Ascending aorta (tissue), 2 donors: ENCODE measurements around the gene TRAPPC5. TPM values are rescaled to one million over a fixed set of nuclear protein-coding genes. Genes with fewer than 3 reads are reported as not detected.

Experiments
- DNase-seq, 2 donors: peaks; one replicate each; pipeline ENCODE4 v3.0.0-alpha.2; 2019; ENCODE audit warnings: low spot score in 2 of 2
- H3K27ac ChIP-seq, 2 donors: fragments of 200-600 bp; sonication (generic); one replicate each; pipeline ENCODE4 v1.5.1; 2016 to 2017; ENCODE audit warnings: mild to moderate bottlenecking in 1 of 2
- H3K27me3 ChIP-seq: fragments of 200-600 bp; sonication (generic); one replicate; pipeline ENCODE4 v1.5.1; 2017
- H3K36me3 ChIP-seq, 2 donors: fragments of 200-600 bp; sonication (generic); one replicate each; pipeline ENCODE4 v1.5.1; 2016
- H3K4me1 ChIP-seq, 2 donors: fragments of 200-600 bp; sonication (generic); one replicate each; pipeline ENCODE4 v1.5.1; 2016 to 2017; ENCODE audit warnings: mild to moderate bottlenecking in 1 of 2
- H3K4me3 ChIP-seq, 2 donors: fragments of 200-600 bp; sonication (generic); one replicate each; pipeline ENCODE4 v1.5.1; 2016 to 2017; ENCODE audit warnings: mild to moderate bottlenecking in 1 of 2
- H3K9me3 ChIP-seq, 2 donors: fragments of 200-600 bp; sonication (generic); one replicate each; pipeline ENCODE4 v1.5.1; 2016
- intact Hi-C: fragments of 100-400 bp; cut with DNase I; formaldehyde crosslinking; loops from one replicate; pipeline ENCODE4 v1.15.1; 2023
- total RNA-seq: library from RNA; depleted of rRNA; stranded (reverse); fragments of >200 nt; gene quantifications from one replicate; pipeline ENCODE4 v1.1.0, GENCODE V29; 2016
- TF ChIP-seq, protein P1 (sequence below), 3 experiments: fragments of 200-600 bp in 2 of 3; fragments of 450-650 bp in 1 of 3; sonication (generic) in 2 of 3; IDR thresholded peaks; one replicate each; pipeline ENCODE4 v1.5.1; 2016 to 2019; ENCODE audit warnings: antibody characterized with exemption in 3 of 3, mild to moderate bottlenecking in 1 of 3, moderate library complexity in 1 of 3

Gene TRAPPC5
- total RNA-seq, 1 donor from 2014 or later = 166 TPM

GRCh38 chr19:7657131-7657751 lies 23.4 kb upstream of the TRAPPC5 start:
- H3K9me3 ChIP-seq = no peaks in the 10 kb centered on the region
- peaks cover 0 to 1% of the 10 kb centered on the region in 2 donors for H3K4me1 ChIP-seq
- intact Hi-C loops = no loop called here
- H3K36me3 ChIP-seq = no peaks in the 10 kb centered on the region
- no peak for DNase-seq
- H3K27me3 ChIP-seq = no peaks in the 10 kb centered on the region
- no peak overlapping the region for H3K4me3 ChIP-seq
- no peak overlapping the region for H3K27ac ChIP-seq
- TF ChIP-seq, protein P1, sequence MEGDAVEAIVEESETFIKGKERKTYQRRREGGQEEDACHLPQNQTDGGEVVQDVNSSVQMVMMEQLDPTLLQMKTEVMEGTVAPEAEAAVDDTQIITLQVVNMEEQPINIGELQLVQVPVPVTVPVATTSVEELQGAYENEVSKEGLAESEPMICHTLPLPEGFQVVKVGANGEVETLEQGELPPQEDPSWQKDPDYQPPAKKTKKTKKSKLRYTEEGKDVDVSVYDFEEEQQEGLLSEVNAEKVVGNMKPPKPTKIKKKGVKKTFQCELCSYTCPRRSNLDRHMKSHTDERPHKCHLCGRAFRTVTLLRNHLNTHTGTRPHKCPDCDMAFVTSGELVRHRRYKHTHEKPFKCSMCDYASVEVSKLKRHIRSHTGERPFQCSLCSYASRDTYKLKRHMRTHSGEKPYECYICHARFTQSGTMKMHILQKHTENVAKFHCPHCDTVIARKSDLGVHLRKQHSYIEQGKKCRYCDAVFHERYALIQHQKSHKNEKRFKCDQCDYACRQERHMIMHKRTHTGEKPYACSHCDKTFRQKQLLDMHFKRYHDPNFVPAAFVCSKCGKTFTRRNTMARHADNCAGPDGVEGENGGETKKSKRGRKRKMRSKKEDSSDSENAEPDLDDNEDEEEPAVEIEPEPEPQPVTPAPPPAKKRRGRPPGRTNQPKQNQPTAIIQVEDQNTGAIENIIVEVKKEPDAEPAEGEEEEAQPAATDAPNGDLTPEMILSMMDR (IDR thresholded peaks at IDR 0.05) = no peak

DNA sequence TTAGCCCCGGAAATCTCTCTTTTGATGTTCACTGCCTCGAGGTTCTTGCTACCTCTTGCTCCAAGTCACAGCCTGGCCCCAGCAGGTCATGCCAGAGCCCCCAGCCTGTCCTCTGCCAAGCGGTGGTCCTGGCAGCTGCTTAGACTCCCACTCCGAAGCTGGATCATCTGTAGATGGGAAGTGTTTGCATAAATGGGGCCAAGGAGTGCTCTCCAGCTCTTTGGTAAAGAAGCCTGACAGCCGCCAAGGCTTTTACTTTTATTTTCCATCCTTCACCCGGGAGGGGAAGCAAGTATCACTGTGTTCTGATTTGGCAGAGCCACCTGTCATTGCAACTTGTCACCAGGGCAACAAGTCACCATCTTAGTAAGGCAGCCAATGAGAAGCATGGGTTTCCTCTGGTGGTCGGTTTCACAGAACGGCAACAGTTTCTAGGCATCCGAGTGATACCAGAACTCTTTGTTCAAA lies 22.4 kb upstream of the TRAPPC5 start:
- Histone ChIP-seq H3K27ac (no peak overlapping the region), H3K9me3 (no peaks in the 10 kb centered on the region), H3K4me1 (no peaks in the 10 kb centered on the region), H3K27me3 (no peaks in the 10 kb centered on the region), H3K36me3 (no peaks in the 10 kb centered on the region), H3K4me3 (no peak overlapping the region)
- DNase-seq = no peak
- TF ChIP-seq, protein P1 (IDR thresholded peaks at IDR 0.05) = no peak
- intact Hi-C loops = no loop called here

DNA sequence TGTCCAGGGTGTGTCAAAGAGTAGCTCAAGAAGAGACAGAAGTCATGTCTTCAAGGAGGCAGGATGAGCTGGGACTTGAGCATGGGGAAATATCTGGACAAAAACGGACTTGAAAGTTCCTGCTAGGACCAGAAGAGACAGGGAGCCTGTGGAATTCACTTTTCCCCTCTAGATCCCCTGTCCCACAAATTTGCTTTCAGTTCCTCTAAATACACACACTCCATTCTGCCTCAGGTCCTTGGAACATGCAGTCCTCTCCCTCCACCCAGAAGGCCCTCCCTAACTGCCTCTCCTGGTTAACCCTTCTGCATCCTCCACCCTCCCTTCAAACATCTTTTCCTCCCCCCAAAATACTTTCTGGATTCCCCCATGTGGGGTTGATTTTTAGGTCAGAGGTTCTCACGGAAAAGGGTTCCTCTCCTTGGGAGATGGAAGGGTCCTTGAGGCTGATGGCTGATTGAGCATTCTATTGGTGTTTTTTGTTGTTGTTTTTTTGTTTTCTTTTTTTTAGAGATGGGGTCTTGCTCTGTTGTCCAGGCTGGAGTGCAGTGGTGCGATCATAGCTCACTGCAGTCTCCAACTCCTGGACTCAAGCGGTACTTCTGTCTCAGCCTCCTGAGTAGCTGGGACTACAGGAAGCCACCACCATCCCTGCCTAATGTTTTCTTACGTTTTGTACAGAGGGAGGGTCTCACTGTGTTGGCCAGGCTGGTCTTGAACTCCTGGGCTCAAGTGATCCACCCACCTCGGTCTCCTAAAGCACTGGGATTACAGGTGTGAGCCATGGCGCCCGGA lies 18.7 kb upstream of the TRAPPC5 start:
- Histone ChIP-seq H3K4me1 (no peaks in the 10 kb centered on the region), H3K27ac (no peak overlapping the region), H3K36me3 (no peaks in the 10 kb centered on the region), H3K27me3 (no peaks in the 10 kb centered on the region), H3K9me3 (no peaks in the 10 kb centered on the region), H3K4me3 (no peak overlapping the region)
- no peak for DNase-seq
- intact Hi-C loops = no loop called here
- TF ChIP-seq, protein P1 (IDR thresholded peaks at IDR 0.05) = no peak

DNA sequence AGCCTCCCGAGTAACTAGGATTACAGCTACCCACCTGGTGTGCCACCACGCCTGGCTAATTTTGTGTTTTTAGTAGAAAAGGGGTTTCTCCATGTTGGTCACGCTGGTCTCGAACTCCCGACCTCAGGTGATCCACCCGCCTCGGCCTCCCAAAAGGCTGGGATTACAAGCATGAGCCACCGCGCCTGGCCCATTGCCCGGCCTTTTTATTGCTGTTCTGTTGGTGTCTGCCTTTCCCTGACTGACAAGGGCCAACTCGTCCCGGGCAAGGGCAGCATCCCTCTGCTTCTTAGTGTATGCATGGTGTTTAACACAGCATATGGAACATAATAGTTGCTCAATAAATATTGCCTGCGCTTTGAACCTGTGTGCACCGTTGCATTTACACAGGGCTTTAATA lies 18.0 kb upstream of the TRAPPC5 start:
- no peaks in the 10 kb centered on the region for H3K4me1 ChIP-seq
- no peak overlapping the region for H3K27ac ChIP-seq
- H3K36me3 ChIP-seq = no peaks in the 10 kb centered on the region
- intact Hi-C loops = no loop called here
- no peaks in the 10 kb centered on the region for H3K9me3 ChIP-seq
- H3K27me3 ChIP-seq = no peaks in the 10 kb centered on the region
- TF ChIP-seq, protein P1 (IDR thresholded peaks at IDR 0.05) = no peak
- no peak for DNase-seq
- no peak overlapping the region for H3K4me3 ChIP-seq

- TF ChIP-seq, protein P1 (IDR thresholded peaks at IDR 0.05) = no peak
- H3K27me3 ChIP-seq = no peaks in the 10 kb centered on the region
- intact Hi-C loops = no loop called here
Observed at GRCh38 chr19:7663706-7664105, 16.9 kb upstream of the TRAPPC5 start.

More at GRCh38 chr19:7663706-7664105, 16.9 kb upstream of the TRAPPC5 start:
- no peaks in the 10 kb centered on the region for H3K9me3 ChIP-seq
- no peaks in the 10 kb centered on the region for H3K36me3 ChIP-seq
- H3K27ac ChIP-seq = no peak overlapping the region
- no peaks in the 10 kb centered on the region for H3K4me1 ChIP-seq
- DNase-seq = no peak
- no peak overlapping the region for H3K4me3 ChIP-seq
